NT2/D1 (cell line): Measurements from ENCODE around the gene SEMA3C.

Experiments used
- SUZ12 ChIP-seq: IDR thresholded peaks from 2 replicates; pipeline ENCODE4 v1.6.1; 2011; ENCODE audit not compliant: insufficient read length, insufficient read depth; ENCODE audit errors: extremely low read depth
- YY1 ChIP-seq: IDR thresholded peaks from 2 replicates; pipeline ENCODE4 v1.6.1; 2011; ENCODE audit not compliant: insufficient read length, insufficient read depth
- ZNF274 ChIP-seq: IDR thresholded peaks from 2 replicates; pipeline ENCODE4 v1.6.1; 2011; ENCODE audit warnings: mild to moderate bottlenecking, low read depth, low read length

DNA sequence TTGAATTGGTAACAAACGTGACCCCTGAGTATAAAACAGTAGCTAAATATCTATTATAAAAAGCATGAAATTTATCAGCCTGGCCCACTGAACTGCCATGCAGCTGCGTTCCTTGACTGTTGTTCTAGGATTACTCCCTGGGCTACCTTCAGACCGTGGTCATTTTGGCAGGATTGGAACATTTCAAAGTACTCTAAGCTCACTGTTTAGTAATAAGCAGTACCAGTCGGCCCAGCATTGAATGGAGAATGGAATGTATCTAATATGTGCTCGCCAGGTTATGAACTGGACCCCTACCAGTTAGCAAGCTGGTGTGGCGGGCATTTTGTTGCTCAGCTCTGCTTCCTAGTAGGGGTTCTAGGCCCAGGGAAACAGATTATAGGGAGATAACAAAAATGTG is 112.2 kb downstream of the SEMA3C start:
- TF ChIP-seq YY1 (no peak), ZNF274 (no peak), SUZ12 (no peak)
